HCT116 (cell line): ENCODE results near the gene ZNF862. TPM values are rescaled to one million over a fixed set of nuclear protein-coding genes. Genes with fewer than 3 reads are reported as not detected.

Experiments
- ATAC-seq: fragments of 200-7000 bp; cut with Tn5 transposase; 2 replicates; pipeline ENCODE4 v1.9.1; 2020; ENCODE audit warnings: mild to moderate bottlenecking, moderate library complexity
- BruUV-seq: library from RNA; stranded (reverse); fragments of 400-500 nt; replicated peaks from 2 replicates; lab custom pipeline; 2021; lab: Mats Ljungman, UMichigan
- CTCF ChIA-PET: fragments of 300-600 bp; sonication (Branson Sonifier 250); formaldehyde crosslinking; loops from one replicate; lab custom pipeline; 2021; ENCODE audit warnings: antibody characterized with exemption; lab: Charles Lee
- POLR2A ChIA-PET: fragments of 300-600, 350-600 bp; sonication (Branson Sonifier 250); formaldehyde crosslinking; loops from one replicate; lab custom pipeline; 2021; ENCODE audit warnings: antibody characterized with exemption; lab: Charles Lee
- RAD21 ChIA-PET, 2 experiments: fragments of 300-600 bp; sonication (Branson Sonifier 250); formaldehyde crosslinking; loops; one replicate each; lab custom pipeline; 2023; ENCODE audit warnings: low total read pairs in 2 of 2; ENCODE audit not compliant: uncharacterized antibody in 2 of 2, unreplicated experiment in 2 of 2, low non-redundant PET in 1 of 2; lab: Charles Lee
- DNase-seq: peaks from one replicate; pipeline ENCODE4 v3.0.0-alpha.2; 2010; ENCODE audit warnings: low read depth, low spot score
- H2AFZ ChIP-seq: fragments of 200-600 bp; shearing (Covaris generic), sonication (generic); 2 replicates; pipeline ENCODE4 v1.6.1; 2017; ENCODE audit warnings: low read depth, mixed run types, mixed read lengths, antibody characterized with exemption, low read length; ENCODE audit not compliant: poor library complexity, severe bottlenecking
- H3K27ac ChIP-seq: 2 replicates; pipeline ENCODE4 v1.5.1; 2012; ENCODE audit warnings: low read depth, low read length
- H3K27me3 ChIP-seq: fragments of 200-600 bp; sonication (generic); 2 replicates; pipeline ENCODE4 v1.6.1; 2016; ENCODE audit warnings: mixed run types, low read length, mixed read lengths; ENCODE audit not compliant: insufficient read depth
- H3K36me3 ChIP-seq, 2 experiments: fragments of 200-500 bp in 1 of 2; fragments of 200-600 bp in 1 of 2; sonication (Bioruptor generic) in 1 of 2; sonication (generic) in 1 of 2; 2 replicates each; pipeline versions ENCODE4 v1.5.1 to v1.6.1; 2014 to 2016; ENCODE audit warnings: low read length in 2 of 2, inconsistent platforms in 1 of 2, mixed read lengths in 1 of 2, mixed run types in 1 of 2; ENCODE audit not compliant: insufficient read depth in 2 of 2, control insufficient read depth in 1 of 2
- H3K4me1 ChIP-seq, 2 experiments: fragments of 200-600 bp in 1 of 2; sonication (generic) in 1 of 2; 2 replicates each; pipeline versions ENCODE4 v1.5.1 to v1.6.1; 2012 to 2017; ENCODE audit warnings: low read length in 2 of 2, inconsistent platforms in 1 of 2, mild to moderate bottlenecking in 1 of 2, mixed read lengths in 1 of 2, mixed run types in 1 of 2, moderate library complexity in 1 of 2; ENCODE audit not compliant: insufficient read depth in 2 of 2, control insufficient read depth in 1 of 2
- H3K4me2 ChIP-seq: fragments of 200-600 bp; sonication (generic); 2 replicates; pipeline ENCODE4 v1.6.1; 2017; ENCODE audit warnings: mixed run types, low read length, mixed read lengths
- H3K4me3 ChIP-seq, 2 experiments: fragments of 200-600 bp in 1 of 2; sonication (generic) in 1 of 2; replicated peaks in 1 of 2; 2 replicates each; pipeline ENCODE4 v1.5.1; 2011 to 2016; ENCODE audit warnings: low read length in 2 of 2, control low read depth in 1 of 2, low read depth in 1 of 2, mild to moderate bottlenecking in 1 of 2, mixed read lengths in 1 of 2, mixed run types in 1 of 2
- H3K79me2 ChIP-seq: fragments of 200-600 bp; sonication (generic); 2 replicates; pipeline ENCODE4 v1.6.1; 2017; ENCODE audit warnings: mild to moderate bottlenecking, mixed run types, low read length, moderate library complexity, mixed read lengths; ENCODE audit not compliant: insufficient read depth
- H3K9ac ChIP-seq: fragments of 200-600 bp; sonication (generic); 2 replicates; pipeline ENCODE4 v1.6.1; 2016; ENCODE audit warnings: low read length, mixed read lengths
- H3K9me2 ChIP-seq: fragments of 200-600 bp; sonication (generic), shearing (Covaris generic); 2 replicates; pipeline ENCODE4 v1.6.1; 2017; ENCODE audit warnings: mixed run types, mild to moderate bottlenecking, moderate library complexity; ENCODE audit not compliant: insufficient read depth
- H3K9me3 ChIP-seq, 2 experiments: fragments of 200-500 bp in 1 of 2; fragments of 200-600 bp in 1 of 2; sonication (Bioruptor generic) in 1 of 2; sonication (generic) in 1 of 2; 2 replicates each; pipeline ENCODE4 v1.6.1; 2014 to 2017; ENCODE audit warnings: low read length in 2 of 2, mixed read lengths in 2 of 2, inconsistent platforms in 1 of 2, low read depth in 1 of 2, mild to moderate bottlenecking in 1 of 2, mixed run types in 1 of 2, moderate library complexity in 1 of 2; ENCODE audit not compliant: control insufficient read depth in 1 of 2, insufficient read depth in 1 of 2
- H4K20me1 ChIP-seq: fragments of 200-600 bp; sonication (generic), shearing (Covaris generic); 2 replicates; pipeline ENCODE4 v1.6.1; 2017; ENCODE audit warnings: mixed run types, mild to moderate bottlenecking, moderate library complexity; ENCODE audit not compliant: insufficient read depth
- CEBPB ChIP-seq: IDR thresholded peaks from 2 replicates; pipeline ENCODE4 v1.6.1; 2012; ENCODE audit warnings: low read depth
- EGR1 ChIP-seq: IDR thresholded peaks from 2 replicates; pipeline ENCODE4 v1.6.1; 2012; ENCODE audit warnings: low read depth
- ELF1 ChIP-seq: IDR thresholded peaks from 2 replicates; pipeline ENCODE4 v1.6.1; 2012; ENCODE audit warnings: low read depth, borderline replicate concordance
- EZH2phosphoT487 ChIP-seq: fragments of 200-600 bp; IDR thresholded peaks from 2 replicates; pipeline ENCODE4 v1.6.1; 2018; ENCODE audit warnings: antibody characterized with exemption, borderline replicate concordance
- FOSL1 ChIP-seq: IDR thresholded peaks from 2 replicates; pipeline ENCODE4 v1.6.1; 2012; ENCODE audit warnings: low read depth
- POLR2AphosphoS5 ChIP-seq: IDR thresholded peaks from 2 replicates; pipeline ENCODE4 v1.6.1; 2011; ENCODE audit warnings: mild to moderate bottlenecking, low read depth, low read length, moderate library complexity
- SP1 ChIP-seq: IDR thresholded peaks from 2 replicates; pipeline ENCODE4 v1.6.1; 2012; ENCODE audit warnings: low read depth
- YY1 ChIP-seq: IDR thresholded peaks from 2 replicates; pipeline ENCODE4 v1.6.1; 2011; ENCODE audit warnings: low read length, low read depth, moderate library complexity, mild to moderate bottlenecking; ENCODE audit not compliant: insufficient replicate concordance; ENCODE audit errors: extremely low read depth
- ZFX ChIP-seq: fragments of 450-650 bp; IDR thresholded peaks from 2 replicates; pipeline ENCODE4 v1.6.1; 2017
- intact Hi-C: fragments of 100-400 bp; cut with micrococcal nuclease; formaldehyde crosslinking; loops from 2 replicates; pipeline ENCODE4 v1.10.0; 2022
- total RNA-seq: library from RNA; stranded (reverse); gene quantifications from one replicate; pipeline ENCODE4 v1.2.1, GENCODE V29; 2021; ENCODE audit not compliant: unreplicated experiment
- TF ChIP-seq, protein P1 (sequence below): IDR thresholded peaks from 2 replicates; pipeline ENCODE4 v1.6.1; 2012; ENCODE audit warnings: low read depth
- TF ChIP-seq, protein P2 (sequence below): IDR thresholded peaks from 2 replicates; pipeline ENCODE4 v1.6.1; 2011; ENCODE audit warnings: mild to moderate bottlenecking, low read length, moderate library complexity; ENCODE audit not compliant: insufficient replicate concordance; ENCODE audit errors: extremely low read depth

ZNF862 gene
- total RNA-seq, 1 experiment from 2014 or later, result 8.5 TPM

DNA sequence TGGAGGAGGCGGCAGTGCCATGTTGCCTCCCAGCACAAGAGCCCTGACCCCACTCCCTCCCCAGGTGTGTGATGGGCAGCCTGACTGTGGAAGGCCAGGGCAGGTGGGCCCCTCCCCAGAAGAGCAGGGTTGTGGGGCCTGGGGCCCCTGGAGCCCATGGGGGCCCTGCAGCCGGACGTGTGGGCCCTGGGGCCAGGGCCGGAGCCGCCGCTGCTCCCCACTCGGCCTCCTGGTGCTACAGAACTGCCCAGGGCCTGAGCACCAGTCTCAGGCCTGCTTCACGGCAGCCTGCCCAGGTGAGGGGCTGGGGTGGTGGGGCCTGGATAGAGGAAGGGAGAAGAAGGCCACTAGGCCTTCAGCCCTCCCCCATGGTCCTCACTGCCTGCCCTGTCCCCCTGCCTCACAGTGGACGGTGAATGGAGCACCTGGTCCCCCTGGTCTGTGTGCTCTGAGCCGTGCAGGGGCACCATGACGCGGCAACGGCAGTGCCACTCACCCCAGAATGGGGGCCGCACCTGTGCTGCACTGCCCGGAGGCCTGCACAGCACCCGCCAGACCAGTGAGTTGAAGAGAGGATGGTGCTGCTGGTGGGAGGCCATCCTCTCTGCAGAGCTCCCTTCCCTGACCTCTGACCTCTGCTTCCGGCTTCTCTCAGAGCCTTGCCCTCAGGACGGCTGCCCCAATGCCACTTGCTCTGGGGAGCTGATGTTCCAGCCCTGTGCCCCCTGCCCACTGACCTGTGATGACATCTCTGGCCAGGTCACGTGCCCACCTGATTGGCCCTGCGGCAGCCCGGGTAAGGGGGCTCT, 46.6 kb upstream of the ZNF862 start:
- Histone ChIP-seq H3K27me3 (no peaks in the 10 kb centered on the region), H3K27ac (no peak overlapping the region), H3K9me2 (no peaks in the 10 kb centered on the region), H3K36me3 (no peaks in the 10 kb centered on the region), H3K4me3 (no peak overlapping the region), H4K20me1 (no peaks in the 10 kb centered on the region), H2AFZ (no peak overlapping the region), H3K79me2 (no peaks in the 10 kb centered on the region), H3K9ac (no peak overlapping the region), H3K9me3 (no peaks in the 10 kb centered on the region), H3K4me2 (no peak overlapping the region), H3K4me1 (peaks cover 0 to 9% of the 10 kb centered on the region in 2 experiments; a peak in 1 of 4 replicates)
- DNase-seq (no peak), ATAC-seq (no peak)
- BruUV-seq, result no TSS peak
- TF ChIP-seq, protein P1, sequence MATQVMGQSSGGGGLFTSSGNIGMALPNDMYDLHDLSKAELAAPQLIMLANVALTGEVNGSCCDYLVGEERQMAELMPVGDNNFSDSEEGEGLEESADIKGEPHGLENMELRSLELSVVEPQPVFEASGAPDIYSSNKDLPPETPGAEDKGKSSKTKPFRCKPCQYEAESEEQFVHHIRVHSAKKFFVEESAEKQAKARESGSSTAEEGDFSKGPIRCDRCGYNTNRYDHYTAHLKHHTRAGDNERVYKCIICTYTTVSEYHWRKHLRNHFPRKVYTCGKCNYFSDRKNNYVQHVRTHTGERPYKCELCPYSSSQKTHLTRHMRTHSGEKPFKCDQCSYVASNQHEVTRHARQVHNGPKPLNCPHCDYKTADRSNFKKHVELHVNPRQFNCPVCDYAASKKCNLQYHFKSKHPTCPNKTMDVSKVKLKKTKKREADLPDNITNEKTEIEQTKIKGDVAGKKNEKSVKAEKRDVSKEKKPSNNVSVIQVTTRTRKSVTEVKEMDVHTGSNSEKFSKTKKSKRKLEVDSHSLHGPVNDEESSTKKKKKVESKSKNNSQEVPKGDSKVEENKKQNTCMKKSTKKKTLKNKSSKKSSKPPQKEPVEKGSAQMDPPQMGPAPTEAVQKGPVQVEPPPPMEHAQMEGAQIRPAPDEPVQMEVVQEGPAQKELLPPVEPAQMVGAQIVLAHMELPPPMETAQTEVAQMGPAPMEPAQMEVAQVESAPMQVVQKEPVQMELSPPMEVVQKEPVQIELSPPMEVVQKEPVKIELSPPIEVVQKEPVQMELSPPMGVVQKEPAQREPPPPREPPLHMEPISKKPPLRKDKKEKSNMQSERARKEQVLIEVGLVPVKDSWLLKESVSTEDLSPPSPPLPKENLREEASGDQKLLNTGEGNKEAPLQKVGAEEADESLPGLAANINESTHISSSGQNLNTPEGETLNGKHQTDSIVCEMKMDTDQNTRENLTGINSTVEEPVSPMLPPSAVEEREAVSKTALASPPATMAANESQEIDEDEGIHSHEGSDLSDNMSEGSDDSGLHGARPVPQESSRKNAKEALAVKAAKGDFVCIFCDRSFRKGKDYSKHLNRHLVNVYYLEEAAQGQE, result no peak
- no peak for TF ChIP-seq EZH2phosphoT487
- no peak for TF ChIP-seq ELF1
- intact Hi-C loops, result no loop called here
- ChIA-PET CTCF (no interaction called here), POLR2A (no interaction called here), RAD21 (no interaction called here)

DNA sequence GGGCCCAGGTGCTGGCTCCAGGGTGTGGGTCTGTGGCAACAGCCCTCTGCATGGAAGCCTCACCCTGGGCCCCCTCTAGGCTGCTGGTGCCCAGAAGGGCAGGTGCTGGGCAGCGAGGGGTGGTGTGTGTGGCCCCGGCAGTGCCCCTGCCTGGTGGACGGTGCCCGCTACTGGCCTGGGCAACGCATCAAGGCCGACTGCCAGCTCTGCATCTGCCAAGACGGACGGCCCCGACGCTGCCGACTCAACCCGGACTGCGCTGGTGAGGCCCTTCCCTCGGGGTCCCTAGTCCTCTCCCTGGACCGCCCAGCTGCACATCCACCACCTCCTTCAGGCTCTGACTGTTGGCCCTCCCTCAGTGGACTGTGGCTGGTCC, 46.0 kb upstream of the ZNF862 start:
- no peaks in the 10 kb centered on the region for H3K79me2 ChIP-seq
- H3K4me3 ChIP-seq, result no peak overlapping the region
- H3K27ac ChIP-seq, result no peak overlapping the region
- H3K9me3 ChIP-seq, result no peaks in the 10 kb centered on the region
- peaks cover 0 to 7% of the 10 kb centered on the region in 2 experiments; a peak in 1 of 4 replicates for H3K4me1 ChIP-seq
- no peaks in the 10 kb centered on the region for H3K9me2 ChIP-seq
- ATAC-seq (no peak), DNase-seq (no peak)
- RAD21 ChIA-PET, result no interaction called here
- H3K9ac ChIP-seq, result no peak overlapping the region
- POLR2A ChIA-PET, result no interaction called here
- H3K27me3 ChIP-seq, result no peaks in the 10 kb centered on the region
- TF ChIP-seq, protein P2, sequence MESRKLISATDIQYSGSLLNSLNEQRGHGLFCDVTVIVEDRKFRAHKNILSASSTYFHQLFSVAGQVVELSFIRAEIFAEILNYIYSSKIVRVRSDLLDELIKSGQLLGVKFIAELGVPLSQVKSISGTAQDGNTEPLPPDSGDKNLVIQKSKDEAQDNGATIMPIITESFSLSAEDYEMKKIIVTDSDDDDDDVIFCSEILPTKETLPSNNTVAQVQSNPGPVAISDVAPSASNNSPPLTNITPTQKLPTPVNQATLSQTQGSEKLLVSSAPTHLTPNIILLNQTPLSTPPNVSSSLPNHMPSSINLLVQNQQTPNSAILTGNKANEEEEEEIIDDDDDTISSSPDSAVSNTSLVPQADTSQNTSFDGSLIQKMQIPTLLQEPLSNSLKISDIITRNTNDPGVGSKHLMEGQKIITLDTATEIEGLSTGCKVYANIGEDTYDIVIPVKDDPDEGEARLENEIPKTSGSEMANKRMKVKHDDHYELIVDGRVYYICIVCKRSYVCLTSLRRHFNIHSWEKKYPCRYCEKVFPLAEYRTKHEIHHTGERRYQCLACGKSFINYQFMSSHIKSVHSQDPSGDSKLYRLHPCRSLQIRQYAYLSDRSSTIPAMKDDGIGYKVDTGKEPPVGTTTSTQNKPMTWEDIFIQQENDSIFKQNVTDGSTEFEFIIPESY, result no peak
- TF ChIP-seq EGR1, result no peak
- no peak for TF ChIP-seq YY1
- TF ChIP-seq POLR2AphosphoS5, result no peak
- TF ChIP-seq EZH2phosphoT487, result no peak
- TF ChIP-seq ZFX, result no peak
- no peak for TF ChIP-seq SP1
- no peak for TF ChIP-seq CEBPB
- TF ChIP-seq FOSL1, result no peak
- no peak overlapping the region for H2AFZ ChIP-seq
- no peak overlapping the region for H3K4me2 ChIP-seq
- no peaks in the 10 kb centered on the region for H4K20me1 ChIP-seq
- intact Hi-C loops, result no loop called here
- no TSS peak for BruUV-seq
- CTCF ChIA-PET, result no interaction called here
- no peaks in the 10 kb centered on the region for H3K36me3 ChIP-seq
